Measurements from ENCODE around the gene PRELID3B.

The PRELID3B gene

GRCh38 chr20:59016795-59017492 lies 25.6 kb downstream of the PRELID3B start:
- no peak for TF ChIP-seq CTCF (IDR thresholded peaks at IDR 0.05)

DNA sequence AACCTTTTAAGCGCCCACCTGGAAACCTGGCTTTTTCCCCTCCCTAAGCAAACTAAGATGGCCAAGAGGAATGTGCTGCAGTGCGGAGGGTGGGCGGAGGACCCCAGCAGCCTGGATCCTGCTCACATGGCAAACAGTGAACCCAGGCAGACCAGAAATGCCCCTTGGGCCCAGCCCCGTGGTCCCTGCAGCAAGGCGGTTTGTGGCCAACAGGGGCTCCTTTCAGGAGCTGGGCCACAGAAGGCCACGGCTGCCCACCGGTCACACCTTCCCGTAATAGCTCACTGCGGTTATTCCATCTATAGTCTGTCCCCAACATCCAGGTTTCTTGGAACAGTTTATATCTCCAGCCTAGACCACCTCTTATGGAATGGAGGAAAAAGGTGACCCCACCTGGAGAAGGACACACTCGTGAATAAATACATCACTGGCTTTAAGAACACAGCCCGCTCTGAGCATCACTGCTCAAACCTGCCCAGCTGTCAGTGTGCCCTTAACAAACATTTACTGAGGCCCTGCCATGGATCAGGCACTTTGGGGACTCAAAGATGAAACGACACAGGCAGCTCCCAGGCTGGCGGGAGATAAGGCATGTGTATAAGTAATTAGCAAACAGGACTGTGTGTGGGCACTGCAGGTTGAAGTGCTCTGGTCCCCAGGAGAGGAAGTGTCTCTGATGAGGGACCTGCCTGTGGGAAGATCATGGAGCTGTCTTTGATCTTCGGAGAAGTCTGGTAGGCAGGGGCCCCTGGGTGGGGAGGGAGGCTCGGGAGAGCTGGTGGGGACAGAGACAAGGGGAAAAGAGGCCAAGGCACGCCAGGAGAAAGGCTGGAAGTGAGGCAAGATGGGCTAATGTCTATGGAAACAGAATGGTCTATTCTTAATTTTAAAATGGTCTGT lies 26.5 kb downstream of the PRELID3B start:
- no peak for TF ChIP-seq CTCF (IDR thresholded peaks at IDR 0.05)

DNA sequence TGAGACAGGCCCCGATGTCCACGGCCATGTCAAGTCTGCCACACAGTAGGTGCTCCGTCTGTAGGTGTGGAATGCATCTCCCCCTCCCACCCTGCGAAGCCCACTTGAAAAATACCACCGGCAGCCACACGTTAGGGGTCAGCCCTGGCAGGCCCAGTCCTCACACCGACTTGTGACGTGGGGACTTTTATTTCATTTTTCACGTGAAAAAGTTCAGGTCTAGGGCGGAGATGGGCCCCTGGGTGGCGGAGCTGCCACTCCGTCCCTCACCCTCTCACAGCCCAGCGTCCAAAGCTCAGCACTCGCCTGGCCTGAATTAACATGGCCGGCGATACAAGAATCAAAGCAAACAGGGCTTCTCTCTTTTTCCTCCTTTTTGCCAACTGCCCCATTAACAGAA lies 27.2 kb downstream of the PRELID3B start:
- no peak for TF ChIP-seq CTCF (IDR thresholded peaks at IDR 0.05)

- no peak for TF ChIP-seq CTCF (IDR thresholded peaks at IDR 0.05)
These were observed 27.8 kb downstream of the PRELID3B start for GRCh38 chr20:59014680-59015389.

- no peak for TF ChIP-seq CTCF (IDR thresholded peaks at IDR 0.05)
These were observed 28.5 kb downstream of the PRELID3B start for GRCh38 chr20:59013959-59014608.

- TF ChIP-seq CTCF (IDR thresholded peaks at IDR 0.05), result no peak
These were observed 29.3 kb downstream of the PRELID3B start for GRCh38 chr20:59013031-59013951.
